K562 (cell line): ENCODE results near the gene WAS. TPM values are rescaled to one million over a fixed set of nuclear protein-coding genes. Genes with fewer than 3 reads are reported as not detected.
A peak's percentile ranks its signal among the peaks of the same experiment; 100 is the strongest.

Source experiments
- ATAC-seq: fragments of 200-7000 bp; cut with Tn5 transposase; 3 replicates; pipeline ENCODE4 v1.9.1; 2020; ENCODE audit warnings: moderate library complexity
- BruUV-seq: library from RNA; stranded (reverse); fragments of 400-500 nt; replicated peaks from 2 replicates; lab custom pipeline; 2021; lab: Mats Ljungman, UMichigan
- CTCF ChIA-PET: fragments of 300-600 bp; formaldehyde crosslinking; extraction: SDS; loops from one replicate; lab custom pipeline; 2021; ENCODE audit warnings: low intra/inter-chr PET ratio; lab: Yijun Ruan, JAX
- POLR2A ChIA-PET: fragments of 300-600, 350-650 bp; sonication (Branson Sonifier 250); formaldehyde crosslinking; extraction: SDS; loops from one replicate; lab custom pipeline; 2021; ENCODE audit warnings: antibody characterized with exemption, inconsistent platforms; lab: Yijun Ruan, JAX
- DNase-seq, 4 experiments: peaks; one replicate each; pipeline versions ENCODE4 v3.0.0 to v3.0.0-alpha.2; 2011 to 2018; ENCODE audit warnings: low spot score in 3 of 4, mixed read lengths in 3 of 4; ENCODE audit errors: extremely low read depth in 1 of 4
- FAIRE-seq: peaks from 2 replicates; lab custom pipeline; 2011; peaks lifted over from hg19 to GRCh38; lab: Jason Lieb, UNC
- H2AFZ ChIP-seq: 2 replicates; pipeline ENCODE4 v1.6.0; 2011; ENCODE audit warnings: low read depth, low read length, control low read depth, inconsistent platforms
- H3K27ac ChIP-seq: fragments of 200-600 bp; 3 replicates; pipeline ENCODE4 v1.8.0; 2011; ENCODE audit warnings: low read depth, mild to moderate bottlenecking, control low read depth, inconsistent platforms, low read length, moderate library complexity, mixed read lengths; ENCODE audit errors: extremely low read depth
- H3K27me3 ChIP-seq, 2 experiments: fragments of 300-600 bp in 1 of 2; 2 replicates in 1 of 2; 3 replicates in 1 of 2; pipeline versions ENCODE4 v1.6.0 to v1.8.0; 2011; ENCODE audit warnings: inconsistent platforms in 2 of 2, low read length in 2 of 2, mild to moderate bottlenecking in 1 of 2, mixed read lengths in 1 of 2, moderate library complexity in 1 of 2; ENCODE audit not compliant: control insufficient read depth in 2 of 2, insufficient read depth in 2 of 2
- H3K36me3 ChIP-seq: fragments of 300-600 bp; 3 replicates; pipeline ENCODE4 v1.8.0; 2011; ENCODE audit warnings: mild to moderate bottlenecking, low read length, inconsistent platforms; ENCODE audit not compliant: control insufficient read depth, insufficient read depth
- H3K4me1 ChIP-seq, 2 experiments: fragments of 200-600 bp in 1 of 2; replicated peaks in 1 of 2; 2 replicates in 1 of 2; 3 replicates in 1 of 2; pipeline versions ENCODE4 v1.5.1 to v1.8.0; 2011; ENCODE audit warnings: inconsistent platforms in 2 of 2, low read length in 2 of 2, mild to moderate bottlenecking in 1 of 2, mixed read lengths in 1 of 2, moderate library complexity in 1 of 2; ENCODE audit not compliant: control insufficient read depth in 2 of 2, insufficient read depth in 2 of 2
- H3K4me2 ChIP-seq: 2 replicates; pipeline ENCODE4 v1.6.1; 2011; ENCODE audit warnings: low read length, control low read depth, inconsistent platforms, mixed read lengths; ENCODE audit not compliant: insufficient read depth
- H3K4me3 ChIP-seq: fragments of 200-600 bp; sonication (generic), shearing (Covaris generic); 2 replicates; pipeline ENCODE4 v1.5.1; 2016; ENCODE audit warnings: control low read depth, inconsistent platforms
- H3K79me2 ChIP-seq: fragments of 200-600 bp; 3 replicates; pipeline ENCODE4 v1.8.0; 2011; ENCODE audit warnings: low read length, inconsistent platforms; ENCODE audit not compliant: control insufficient read depth, insufficient read depth
- H3K9ac ChIP-seq, 2 experiments: 2 replicates each; pipeline versions ENCODE4 v1.6.0 to v1.6.1; 2011; ENCODE audit warnings: low read depth in 2 of 2, low read length in 2 of 2, control low read depth in 1 of 2, inconsistent platforms in 1 of 2, mild to moderate bottlenecking in 1 of 2, mixed read lengths in 1 of 2; ENCODE audit not compliant: insufficient read depth in 1 of 2
- H3K9me1 ChIP-seq: one replicate; pipeline ENCODE4 v1.6.0; 2011; ENCODE audit warnings: inconsistent platforms, mild to moderate bottlenecking, low read length, moderate library complexity; ENCODE audit not compliant: control insufficient read depth, insufficient read depth
- H3K9me3 ChIP-seq: replicated peaks from 2 replicates; pipeline ENCODE4 v1.5.1; 2011; ENCODE audit warnings: low read depth, low read length, inconsistent platforms; ENCODE audit not compliant: control insufficient read depth, insufficient read depth
- H4K20me1 ChIP-seq: replicated peaks from 2 replicates; pipeline ENCODE4 v1.6.1; 2011; ENCODE audit warnings: low read length, inconsistent platforms, mixed read lengths; ENCODE audit not compliant: control insufficient read depth, insufficient read depth
- ATF7 ChIP-seq: fragments of 450-650 bp; IDR thresholded peaks from 2 replicates; pipeline ENCODE4 v1.7.1; 2014; ENCODE audit warnings: mild to moderate bottlenecking, moderate library complexity
- CREB1 ChIP-seq, 2 experiments: sonication (generic) in 1 of 2; formaldehyde crosslinking in 1 of 2; IDR thresholded peaks; 2 replicates each; pipeline versions ENCODE4 v1.6.1 to v1.8.0; 2012 to 2022; ENCODE audit warnings: inconsistent platforms in 1 of 2, mild to moderate bottlenecking in 1 of 2, missing genetic modification reagents in 1 of 2, moderate library complexity in 1 of 2
- KLF13 ChIP-seq: fragments of 450-650 bp; IDR thresholded peaks from 2 replicates; pipeline ENCODE4 v1.6.1; 2016; ENCODE audit warnings: missing genetic modification characterization, low read depth, mild to moderate bottlenecking, missing compliant biosample characterization, moderate library complexity, borderline replicate concordance
- NR1H2 ChIP-seq: sonication (generic); formaldehyde crosslinking; IDR thresholded peaks from 2 replicates; pipeline ENCODE4 v1.4.0; 2020; ENCODE audit warnings: mild to moderate bottlenecking, missing genetic modification reagents
- POLR2G ChIP-seq: fragments of 200-400 bp; formaldehyde crosslinking; IDR thresholded peaks from 2 replicates; pipeline ENCODE4 v1.6.1; 2017; ENCODE audit warnings: low read depth, mild to moderate bottlenecking, antibody characterized with exemption, low read length, moderate library complexity
- RBFOX2 ChIP-seq: fragments of 200-400 bp; formaldehyde crosslinking; IDR thresholded peaks from 2 replicates; pipeline ENCODE4 v1.6.1; 2017; ENCODE audit warnings: low read depth, mild to moderate bottlenecking, low read length, moderate library complexity
- RBM22 ChIP-seq: fragments of 200-400 bp; formaldehyde crosslinking; IDR thresholded peaks from 2 replicates; pipeline ENCODE4 v1.6.1; 2018; ENCODE audit warnings: low read length, low read depth; ENCODE audit not compliant: poor library complexity, severe bottlenecking
- SMARCE1 ChIP-seq: fragments of 450-650 bp; IDR thresholded peaks from 2 replicates; pipeline ENCODE4 v1.7.1; 2016; ENCODE audit warnings: mild to moderate bottlenecking
- ZNF586 ChIP-seq: fragments of 450-650 bp; formaldehyde crosslinking; conservative IDR thresholded peaks from 2 replicates; pipeline ENCODE4 v1.4.0; 2020; ENCODE audit warnings: mild to moderate bottlenecking, moderate library complexity
- WGBS: fragments of 100-300 bp; shearing (Covaris generic); methylation state at CpG from one replicate; pipeline ENCODE4 v1.1.6; 2016; ENCODE audit warnings: low coverage, mixed read lengths; ENCODE audit not compliant: insufficient coverage; ENCODE audit errors: missing lambda C conversion rate; 5-methylcytosine and 5-hydroxymethylcytosine counted together
- in situ Hi-C: fragments of 300-500 bp; cut with MboI; formaldehyde crosslinking; loops from 4 replicates; pipeline ENCODE4 v1.15.0; 2018; ENCODE audit warnings: inconsistent platforms, mixed read lengths
- intact Hi-C: fragments of 100-400 bp; cut with micrococcal nuclease; formaldehyde crosslinking; loops from 2 replicates; pipeline ENCODE4 v1.14.2; 2022
- polyA plus RNA-seq, 8 experiments: library from polyadenylated mRNA; depleted of rRNA in 4 of 8; stranded (reverse) in 5 of 8; unstranded in 3 of 8; fragments of >200 nt; fragmentation: Nextera tagmentation in 2 of 8; fragmentation: Illumina TruSeq in 1 of 8; extraction: Ambion mirVana in 2 of 8; extraction: Trizol in 1 of 8; gene quantifications; 2 replicates each; pipeline versions ENCODE4 v1.2.1 to v1.2.3, GENCODE V29; 2011 to 2014; ENCODE audit warnings: inconsistent platforms in 1 of 8, missing spikeins in 1 of 8
- total RNA-seq, 7 experiments: library from RNA; depleted of rRNA in 6 of 7; stranded (reverse); fragments of >200 nt in 6 of 7; fragmentation: Illumina TruSeq in 2 of 7; extraction: Trizol in 2 of 7; gene quantifications; 2 replicates each; pipeline versions ENCODE4 v1.2.1 to v1.2.3, GENCODE V29; 2011 to 2021; ENCODE audit warnings: low replicate concordance in 1 of 7

WAS gene
- total and polyA plus RNA-seq, 9 of the 15 experiments (the other 6 are each of a cell fraction or from before 2014, with no cell fraction given): 0.11 to 16.1 (median 3.8) TPM

- Histone ChIP-seq H2AFZ (no peak overlapping the region), H3K79me2 (peaks cover 64% of the 10 kb centered on the region), H3K4me1 (peaks cover 39 to 47% of the 10 kb centered on the region in 2 experiments), H3K9me3 (no peaks in the 10 kb centered on the region), H3K4me3 (no peak overlapping the region), H3K9ac (no peak overlapping the region; a peak in 1 of 4 replicates), H3K27me3 (no peaks in the 10 kb centered on the region), H3K4me2 (no peak overlapping the region), H4K20me1 (peaks cover 18% of the 10 kb centered on the region), H3K36me3 (peaks cover 53% of the 10 kb centered on the region), H3K9me1 (no peaks in the 10 kb centered on the region), H3K27ac (no peak overlapping the region; the same call in 2 of the 3 replicates)
- 64% methylated on average over 3 of the region's 5 CpGs for WGBS
- FAIRE-seq (no peak), ATAC-seq (no peak), DNase-seq (no peak)
- in situ Hi-C loops (no loop called here), intact Hi-C loops (loop anchor here (5.0 kb wide), 2 partner anchors 89 to 104 kb away; partner anchors contain the start of genes GATA1 and HDAC6)
- TF ChIP-seq ATF7 (no peak), CREB1 (IDR thresholded peaks at IDR 0.05) (no peak), CREB1 (CRISPR knock-in tag; IDR thresholded peaks at IDR 0.05) (no peak), NR1H2 (no peak)
- ChIA-PET CTCF (no interaction called here), POLR2A (interaction anchor here (0.6 to 2.7 kb wide), 3 partner anchors 10 to 28 kb away, joined by 3 to 9 read pairs (median 3); no protein-coding TSS in a partner anchor)
- BruUV-seq: no TSS peak
Observed at GRCh38 chrX:48698306-48698705, 14.7 kb downstream of the WAS start.

- Histone ChIP-seq H4K20me1 (peaks cover 17% of the 10 kb centered on the region), H3K4me2 (peak overlapping the region; percentile 52; the same call in 1 of the 2 replicates), H3K36me3 (peaks cover 72% of the 10 kb centered on the region), H3K27me3 (no peaks in the 10 kb centered on the region), H3K9ac (peak overlapping the region in 1 of 2 experiments; percentile 81; a peak in 2 of 4 replicates), H3K4me1 (peaks cover 37 to 40% of the 10 kb centered on the region in 2 experiments), H3K79me2 (peaks cover 82% of the 10 kb centered on the region), H3K9me3 (no peaks in the 10 kb centered on the region), H2AFZ (no peak overlapping the region), H3K4me3 (no peak overlapping the region), H3K27ac (no peak overlapping the region), H3K9me1 (no peaks in the 10 kb centered on the region)
- in situ Hi-C loops: no loop called here
- no peak for ATAC-seq
- ChIA-PET CTCF (no interaction called here), POLR2A (interaction anchor here (0.6 kb wide), 2 partner anchors 13 to 15 kb away, joined by 3 to 4 read pairs; no protein-coding TSS in a partner anchor)
- no TSS peak for BruUV-seq
- 93% methylated on average over 10 of the region's 23 CpGs for WGBS
- intact Hi-C loops: loop anchor here (5.0 kb wide), 1 partner anchor 37 kb away; no protein-coding TSS in a partner anchor
- no peak for FAIRE-seq
- no peak for DNase-seq
- TF ChIP-seq RBFOX2 (peak; percentile 54), POLR2G (peak; percentile 61), SMARCE1 (no peak), RBM22 (peak; percentile 54), KLF13 (tag) (no peak), ZNF586 (no peak)
Observed at GRCh38 chrX:48700246-48700645, 16.6 kb downstream of the WAS start.
